ENCODE data around the gene TMEM39B.
"Not testable (repeated sequence)": the region's sequence is repeated elsewhere in the genome, so short reads cannot be mapped to it uniquely, and the experiment has no call there.

DNA sequence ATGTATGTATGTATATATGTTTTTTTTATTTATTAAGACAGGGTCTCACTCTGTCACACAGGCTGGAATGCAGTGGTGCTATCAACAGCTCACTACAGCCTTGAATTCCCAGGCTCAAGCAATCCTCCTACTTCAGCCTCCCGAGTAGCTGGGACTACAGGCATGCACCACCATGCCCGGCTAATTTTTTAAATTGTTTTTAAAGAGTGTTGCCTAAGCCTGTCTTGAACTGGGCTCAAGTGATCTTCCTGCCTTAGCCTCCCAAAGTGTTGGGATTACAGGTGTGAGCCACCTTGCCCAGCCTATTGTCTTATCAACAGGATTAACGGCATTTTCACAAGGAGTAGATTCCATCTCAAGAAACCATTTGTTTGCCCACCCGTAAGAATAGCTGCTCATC lies 40.7 kb downstream of the TMEM39B start:
- TF ChIP-seq POLR2A (IDR thresholded peaks at IDR 0.05; ENCODE audit: low read length); GATA1 (IDR thresholded peaks at IDR 0.05; ENCODE audit: low read depth, low read length): not testable (repeated sequence)

Measured in erythroblast (primary cell).